ENCODE results near the gene CDC42SE2.
"Not testable (repeated sequence)": the region's sequence is repeated elsewhere in the genome, so short reads cannot be mapped to it uniquely, and the experiment has no call there.

Gene CDC42SE2

DNA sequence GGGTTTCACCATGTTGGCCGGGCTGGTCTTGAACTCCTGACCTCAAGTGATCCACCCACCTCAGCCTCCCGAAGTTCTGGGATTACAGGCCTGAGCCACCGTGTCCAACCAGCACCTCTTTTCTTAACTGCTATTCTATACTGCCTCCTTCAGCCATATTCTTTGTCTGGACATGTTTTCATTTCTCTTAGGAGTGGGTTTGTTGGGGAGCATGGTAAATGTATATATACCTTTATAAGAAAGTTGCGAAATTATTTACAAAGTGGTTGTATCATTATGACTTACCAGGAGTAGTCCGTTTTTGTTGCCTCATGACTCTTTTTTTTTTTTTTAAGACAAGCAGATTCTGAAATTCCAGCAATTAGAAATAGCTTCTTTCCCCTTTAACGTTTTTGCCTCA is 38.7 kb downstream of the CDC42SE2 start:
- DNase-seq = no peak
- intact Hi-C loops (cut with DNase I) = no loop called here

DNA sequence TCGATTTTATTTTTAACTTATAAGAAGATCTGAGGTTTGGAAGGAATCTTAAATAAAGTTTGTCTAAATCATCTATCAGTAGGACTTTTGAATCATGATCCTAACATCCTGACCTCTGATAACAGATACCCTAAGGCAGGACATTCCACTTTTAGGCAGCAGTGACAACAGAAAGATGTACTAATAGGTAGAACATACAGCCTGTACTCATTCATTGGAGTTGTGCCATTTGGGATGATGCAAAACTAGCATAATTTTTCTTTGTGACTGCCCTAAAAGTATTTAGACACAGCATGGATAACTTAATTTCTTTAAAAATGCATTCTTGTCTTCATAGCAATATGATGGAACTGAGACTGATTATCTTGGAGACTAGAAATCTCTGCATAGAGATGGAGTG is 39.7 kb downstream of the CDC42SE2 start:
- no peak for DNase-seq
- intact Hi-C loops (cut with DNase I) = no loop called here

DNA sequence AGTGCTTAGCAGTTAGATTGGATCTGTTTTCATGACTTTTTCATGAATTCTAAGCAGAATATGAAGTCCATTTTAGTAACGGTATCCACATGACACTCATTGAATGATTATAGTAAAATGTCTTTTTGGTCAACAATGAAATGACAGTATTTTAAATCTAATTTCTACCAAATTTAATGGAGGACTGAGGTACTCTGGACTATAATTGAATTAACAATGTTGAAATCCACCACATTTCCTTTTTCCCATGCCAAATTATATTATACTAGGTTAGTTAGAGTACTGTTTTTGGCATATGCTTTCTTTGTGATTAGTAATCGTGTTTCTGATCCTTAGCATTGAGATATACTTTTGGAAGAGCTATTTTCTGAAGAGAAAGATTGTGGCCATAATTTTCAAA is 40.6 kb downstream of the CDC42SE2 start:
- intact Hi-C loops (cut with DNase I) = no loop called here
- DNase-seq = no peak

DNA sequence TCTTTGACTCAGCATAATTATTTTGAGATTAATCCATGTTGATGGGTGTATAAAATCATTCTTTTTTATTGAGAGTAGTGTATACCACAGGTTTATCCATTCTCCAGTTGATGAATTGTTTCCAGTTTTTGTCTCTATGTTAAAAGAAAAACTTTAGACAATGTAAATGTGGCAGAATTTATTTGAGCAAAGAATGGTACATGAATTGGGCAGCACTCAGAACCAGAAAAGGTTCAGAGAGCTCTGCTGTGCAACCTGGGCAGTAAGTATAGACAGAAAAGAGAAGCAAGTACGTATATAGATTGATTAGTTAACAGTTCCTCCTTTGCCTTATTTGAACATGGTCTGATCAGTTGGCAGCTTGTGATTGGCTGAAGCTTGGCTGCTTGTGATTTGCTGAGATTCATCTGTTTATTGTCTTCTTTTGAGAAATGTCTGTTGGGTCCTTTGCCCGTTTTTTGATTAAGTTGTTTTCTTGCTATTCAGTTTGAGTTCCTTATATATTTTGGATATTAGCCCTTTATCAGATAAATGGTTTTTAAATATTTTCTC is 41.4 kb downstream of the CDC42SE2 start:
- DNase-seq = no peak
- intact Hi-C loops (cut with DNase I) = no loop called here

DNA sequence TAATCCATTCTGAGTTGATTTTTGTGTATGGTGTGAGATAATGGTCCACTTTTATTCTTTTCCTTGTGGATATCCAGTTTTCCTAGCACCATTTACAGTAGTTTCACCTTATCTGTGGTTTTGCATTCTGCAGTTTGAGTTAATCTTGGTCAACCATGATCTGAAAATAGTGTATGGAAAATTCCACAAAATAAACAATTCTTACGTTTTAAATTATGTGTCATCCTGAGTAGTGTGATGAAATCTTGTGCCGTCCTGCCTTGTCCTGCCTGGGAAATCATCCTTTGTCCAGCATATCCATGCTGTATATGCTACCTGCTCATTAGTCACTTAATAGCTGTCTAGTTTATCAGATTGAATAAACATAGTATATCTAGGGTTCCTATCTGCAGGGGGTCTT is 42.1 kb downstream of the CDC42SE2 start:
- intact Hi-C loops (cut with DNase I) = no loop called here
- DNase-seq = no peak

DNA sequence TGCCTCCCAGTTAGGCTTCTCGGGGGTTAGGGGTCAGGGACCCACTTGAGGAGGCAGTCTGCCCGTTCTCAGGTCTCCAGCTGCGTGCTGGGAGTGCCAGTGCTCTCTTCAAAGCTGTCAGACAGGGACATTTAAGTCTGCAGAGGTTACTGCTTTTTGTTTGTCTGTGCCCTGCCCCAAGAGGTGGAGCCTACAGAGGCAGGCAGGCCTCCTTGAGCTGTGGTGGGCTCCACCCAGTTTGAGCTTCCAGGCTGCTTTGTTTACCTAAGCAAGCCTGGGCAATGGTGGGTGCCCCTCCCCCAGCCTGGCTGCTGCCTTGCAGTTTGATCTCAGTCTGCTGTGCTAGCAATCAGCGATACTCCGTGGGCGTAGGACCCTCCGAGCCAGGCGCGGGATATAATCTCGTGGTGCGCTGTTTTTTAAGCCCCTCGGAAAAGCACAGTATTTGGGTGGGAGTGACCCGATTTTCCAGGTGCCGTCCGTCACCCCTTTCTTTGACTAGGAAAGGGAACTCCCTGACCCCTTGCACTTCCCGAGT is 48.5 kb downstream of the CDC42SE2 start:
- peak in 1 of 42 donors; percentile 15 for DNase-seq
- intact Hi-C loops (cut with DNase I) = not testable (repeated sequence)

DNA sequence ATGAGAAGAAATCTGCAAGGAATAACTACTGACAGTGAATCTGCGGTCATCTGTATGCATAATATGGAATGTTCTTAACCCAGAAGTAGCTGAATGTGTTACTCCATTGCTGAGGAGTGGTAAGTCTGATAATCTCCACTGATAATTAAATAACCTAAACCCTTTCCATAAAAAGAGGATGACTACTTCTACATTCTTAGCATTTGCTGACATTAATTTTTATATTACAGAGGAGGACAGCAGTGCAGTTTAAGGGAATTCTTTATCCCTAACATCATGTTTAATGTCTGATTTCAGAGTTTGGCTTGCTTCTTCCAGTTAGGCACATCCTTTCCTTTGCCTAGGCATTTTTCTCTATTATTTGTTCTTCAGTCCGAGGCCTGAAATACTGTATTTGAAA is 52.2 kb downstream of the CDC42SE2 start:
- no peak for DNase-seq
- intact Hi-C loops (cut with DNase I) = no loop called here

DNA sequence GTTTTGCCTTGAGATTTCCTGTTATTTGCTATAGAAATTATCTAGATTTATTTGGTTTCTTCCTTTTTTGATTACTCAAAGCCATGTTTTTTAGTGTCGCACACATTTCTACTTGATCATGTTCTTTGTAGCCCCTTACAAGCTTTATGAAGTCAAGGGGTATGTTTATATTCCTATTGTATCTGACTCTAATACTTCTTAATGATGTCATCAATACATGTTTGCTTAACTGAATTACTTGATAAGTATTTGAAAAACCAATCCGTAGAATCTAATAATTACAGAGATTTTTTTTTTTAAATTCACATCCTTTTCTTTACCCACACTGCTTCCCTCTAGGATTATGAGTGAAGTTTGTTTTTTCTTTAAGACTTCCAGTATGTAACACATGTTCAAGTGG is 53.0 kb downstream of the CDC42SE2 start:
- intact Hi-C loops (cut with DNase I) = no loop called here

DNA sequence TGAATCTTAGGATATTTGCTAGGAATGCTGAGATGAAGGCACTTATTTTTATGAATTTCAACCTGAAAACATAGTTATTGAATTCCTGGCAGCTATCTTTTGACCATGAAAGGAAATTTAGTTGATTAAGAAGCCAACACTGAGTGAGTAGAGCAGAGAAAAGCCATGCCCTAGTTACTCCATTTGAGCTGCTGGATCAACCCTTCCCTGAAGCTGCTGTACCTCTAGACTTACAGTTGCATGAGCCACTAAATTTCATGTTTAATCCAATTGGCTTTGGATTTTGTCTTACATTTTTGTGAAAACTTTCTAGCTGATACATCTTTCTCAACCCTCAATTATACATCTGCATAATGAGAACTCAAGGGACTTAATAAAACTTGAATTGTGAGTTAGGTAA is 54.6 kb downstream of the CDC42SE2 start:
- intact Hi-C loops (cut with DNase I) = no loop called here
- no peak for DNase-seq

More for the DNA sequence above, 53.0 kb downstream of the CDC42SE2 start:
- no peak for DNase-seq

DNA sequence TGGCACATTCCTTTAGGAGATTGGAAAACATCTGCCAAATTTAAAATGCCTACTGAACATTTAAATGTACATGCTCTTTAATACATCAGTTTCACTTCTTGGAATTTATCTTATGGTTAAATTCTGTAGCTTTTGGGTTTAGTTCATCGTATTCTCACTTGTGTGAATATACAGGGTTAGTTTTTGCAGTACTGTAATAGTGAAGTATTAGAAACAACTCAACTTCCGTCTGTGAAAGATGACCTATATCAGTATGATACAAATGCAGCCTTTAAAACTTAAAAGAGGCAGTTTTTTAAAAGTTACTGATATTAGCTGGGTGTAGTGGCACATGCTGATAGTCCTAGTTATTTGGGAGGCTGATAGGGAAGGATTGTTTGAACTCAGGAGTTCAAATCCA is 57.2 kb downstream of the CDC42SE2 start:
- no peak for DNase-seq
- intact Hi-C loops (cut with DNase I) = no loop called here

DNA sequence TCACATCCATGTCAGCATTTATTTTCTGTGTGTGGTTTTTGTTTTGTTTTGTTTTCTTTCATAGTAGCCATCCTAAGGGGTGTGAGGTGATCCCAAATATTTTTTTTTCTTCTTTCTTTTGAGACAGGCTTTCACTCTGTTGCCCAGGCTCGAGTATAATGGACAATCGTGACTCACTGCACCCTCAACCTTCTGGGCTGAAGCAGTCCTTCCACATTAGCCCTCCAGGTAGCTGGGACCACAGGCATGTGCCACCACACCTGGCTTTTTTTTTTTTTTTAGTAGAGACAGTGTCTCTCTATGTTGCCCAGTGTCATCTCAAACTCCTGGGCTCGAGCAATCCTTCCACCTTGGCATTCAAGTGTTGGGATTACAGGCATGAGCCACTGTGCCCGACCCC is 59.1 kb downstream of the CDC42SE2 start:
- intact Hi-C loops (cut with DNase I) = no loop called here
- DNase-seq = no peak

DNA sequence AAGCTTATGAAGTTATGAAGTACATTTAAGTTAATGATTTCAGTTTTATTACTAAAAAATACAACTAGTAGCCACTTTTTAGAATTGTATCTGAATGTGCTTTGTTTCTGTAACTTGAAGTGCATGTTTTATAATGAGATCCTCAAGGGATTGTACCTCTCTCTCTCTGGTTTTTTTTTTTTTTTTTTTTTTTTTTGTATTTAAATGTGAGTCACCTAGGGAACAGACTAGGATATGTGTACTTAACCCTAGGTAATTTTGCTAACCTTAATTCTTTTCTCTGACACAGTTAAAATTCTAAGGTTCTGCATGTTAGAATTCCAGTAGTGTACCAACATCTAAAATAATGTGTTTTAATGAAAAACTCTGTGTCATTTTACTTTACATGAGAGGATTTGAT is 59.5 kb downstream of the CDC42SE2 start:
- intact Hi-C loops (cut with DNase I) = no loop called here
- no peak for DNase-seq

DNA sequence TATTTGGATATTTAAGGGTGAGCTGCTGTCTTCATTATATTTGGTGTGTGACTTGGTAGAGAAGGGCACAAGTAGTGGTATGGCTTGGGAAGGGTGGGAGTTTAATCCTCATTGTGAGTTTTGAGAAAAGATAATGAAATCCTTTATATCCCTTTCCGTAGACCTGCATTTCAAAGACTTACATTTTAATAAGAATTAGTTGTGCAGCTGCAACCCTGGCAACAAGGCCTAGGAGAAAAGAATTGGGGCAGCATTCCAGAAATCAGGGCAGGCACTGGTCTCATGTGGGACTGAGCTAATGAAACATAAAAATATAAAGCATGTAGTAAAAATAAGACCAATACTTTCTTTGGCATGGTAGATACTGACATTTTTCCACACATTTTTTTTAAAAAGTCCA is 60.5 kb downstream of the CDC42SE2 start:
- intact Hi-C loops (cut with DNase I) = no loop called here
- peak in 36 of 42 donors; percentile 19 to 80 (median 58) for DNase-seq

DNA sequence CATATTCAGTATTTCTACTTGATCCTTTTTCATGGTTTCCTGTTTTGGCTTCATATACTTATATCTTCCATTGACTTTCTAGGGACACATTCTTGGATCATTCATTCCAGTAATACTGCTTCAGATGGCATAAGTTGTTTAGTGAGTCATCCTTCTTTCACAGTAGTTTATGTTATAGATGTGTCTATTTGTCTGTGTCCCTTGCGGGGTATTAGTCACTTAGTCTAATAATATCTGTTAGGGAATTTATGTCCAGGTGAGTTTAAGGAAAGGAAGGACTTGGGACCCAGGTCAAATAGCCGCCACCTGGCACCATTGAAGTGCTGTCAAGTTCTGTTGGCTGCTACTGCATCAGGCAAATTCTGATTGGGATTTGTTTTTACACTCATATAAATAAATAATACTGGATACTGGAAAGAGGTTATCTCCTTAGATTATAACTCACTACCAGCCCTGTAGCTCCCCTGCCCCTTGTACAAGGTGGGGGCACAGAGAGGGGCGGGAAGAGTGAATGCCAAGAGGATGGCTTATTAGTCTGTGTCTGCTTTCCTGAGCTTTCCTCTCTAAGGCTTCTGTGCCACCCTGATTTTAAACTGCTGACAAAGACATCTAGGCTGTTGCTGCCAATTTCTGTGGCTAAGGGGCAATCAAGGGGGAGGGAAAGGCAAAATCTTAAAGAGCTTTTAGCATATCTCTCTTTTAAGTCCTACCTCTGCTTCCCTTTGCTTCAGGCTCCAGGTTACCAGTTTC is 64.9 kb downstream of the CDC42SE2 start:
- intact Hi-C loops (cut with DNase I) = no loop called here

DNA sequence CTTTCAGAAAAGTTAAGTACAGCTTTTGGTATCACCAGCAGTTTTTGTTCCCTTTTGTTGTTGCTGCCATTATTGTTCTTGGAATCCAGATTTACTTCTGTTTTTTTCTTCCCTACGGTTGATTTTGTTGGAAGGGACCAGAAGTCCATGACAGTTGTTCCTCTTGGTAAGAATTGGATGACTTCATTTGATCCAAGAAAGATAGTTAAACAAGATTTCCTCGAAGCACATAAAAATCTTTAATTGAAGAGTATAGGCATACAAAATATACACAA is 65.4 kb downstream of the CDC42SE2 start:
- intact Hi-C loops (cut with DNase I) = no loop called here

More for the DNA sequence above, 64.9 kb downstream of the CDC42SE2 start:
- no peak for DNase-seq

DNA sequence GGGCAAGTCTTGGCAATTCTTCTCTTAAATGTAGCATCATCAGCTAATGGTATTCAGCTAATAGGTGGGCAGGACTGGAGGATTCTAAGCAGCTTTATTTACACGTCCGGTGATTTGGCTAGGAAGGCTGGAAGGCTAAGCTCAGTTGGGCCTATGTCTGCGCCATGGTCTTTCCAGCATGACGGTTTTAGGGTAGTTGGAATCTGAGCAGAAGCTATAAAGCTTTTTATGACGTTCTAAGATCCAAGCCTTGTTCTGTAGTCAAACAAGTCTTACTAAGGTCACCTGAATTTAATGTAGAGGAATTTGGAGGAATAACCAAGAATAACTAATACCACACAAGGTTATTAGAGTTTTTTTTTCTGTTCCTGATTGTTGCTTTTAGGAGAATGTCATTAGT is 66.2 kb downstream of the CDC42SE2 start:
- no peak for DNase-seq
- intact Hi-C loops (cut with DNase I) = no loop called here

More for the DNA sequence above, 65.4 kb downstream of the CDC42SE2 start:
- no peak for DNase-seq

DNA sequence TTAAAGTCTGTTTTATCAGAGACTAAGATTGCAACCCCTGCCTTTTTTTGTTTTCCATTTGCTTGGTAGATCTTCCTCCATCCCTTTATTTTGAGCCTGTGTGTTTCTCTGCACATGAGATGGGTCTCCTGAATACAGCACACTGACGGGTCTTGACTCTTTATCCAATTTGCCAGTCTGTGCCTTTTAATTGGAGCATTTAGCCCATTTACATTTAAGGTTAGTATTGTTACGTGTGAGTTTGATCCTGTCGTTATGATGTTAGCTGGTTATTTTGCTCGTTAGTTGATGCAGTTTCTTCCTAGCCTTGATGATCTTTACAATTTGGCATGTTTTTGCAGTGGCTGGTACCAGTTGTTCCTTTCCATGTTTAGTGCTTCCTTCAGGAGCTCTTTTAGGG is 71.9 kb downstream of the CDC42SE2 start:
- intact Hi-C loops (cut with DNase I); DNase-seq: not testable (repeated sequence)

DNA sequence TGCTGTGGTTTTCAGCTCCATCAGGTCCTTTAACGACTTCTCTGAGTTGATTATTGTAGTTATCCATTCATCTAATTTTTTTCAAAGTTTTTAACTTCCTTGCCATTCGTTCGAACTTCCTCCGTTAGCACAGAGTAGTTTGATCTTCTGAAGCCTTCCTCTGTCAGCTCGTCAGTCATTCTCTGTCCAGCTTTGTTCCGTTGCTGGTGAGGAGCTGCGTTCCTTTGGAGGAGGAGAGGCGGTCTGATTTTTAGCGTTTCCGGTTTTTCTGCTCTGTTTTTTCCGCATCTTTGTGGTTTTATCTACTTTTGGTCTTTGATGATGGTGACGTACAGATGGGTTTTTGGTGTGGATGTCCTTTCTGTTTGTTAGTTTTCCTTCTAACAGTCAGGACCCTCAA is 72.9 kb downstream of the CDC42SE2 start:
- intact Hi-C loops (cut with DNase I); DNase-seq: not testable (repeated sequence)

DNA sequence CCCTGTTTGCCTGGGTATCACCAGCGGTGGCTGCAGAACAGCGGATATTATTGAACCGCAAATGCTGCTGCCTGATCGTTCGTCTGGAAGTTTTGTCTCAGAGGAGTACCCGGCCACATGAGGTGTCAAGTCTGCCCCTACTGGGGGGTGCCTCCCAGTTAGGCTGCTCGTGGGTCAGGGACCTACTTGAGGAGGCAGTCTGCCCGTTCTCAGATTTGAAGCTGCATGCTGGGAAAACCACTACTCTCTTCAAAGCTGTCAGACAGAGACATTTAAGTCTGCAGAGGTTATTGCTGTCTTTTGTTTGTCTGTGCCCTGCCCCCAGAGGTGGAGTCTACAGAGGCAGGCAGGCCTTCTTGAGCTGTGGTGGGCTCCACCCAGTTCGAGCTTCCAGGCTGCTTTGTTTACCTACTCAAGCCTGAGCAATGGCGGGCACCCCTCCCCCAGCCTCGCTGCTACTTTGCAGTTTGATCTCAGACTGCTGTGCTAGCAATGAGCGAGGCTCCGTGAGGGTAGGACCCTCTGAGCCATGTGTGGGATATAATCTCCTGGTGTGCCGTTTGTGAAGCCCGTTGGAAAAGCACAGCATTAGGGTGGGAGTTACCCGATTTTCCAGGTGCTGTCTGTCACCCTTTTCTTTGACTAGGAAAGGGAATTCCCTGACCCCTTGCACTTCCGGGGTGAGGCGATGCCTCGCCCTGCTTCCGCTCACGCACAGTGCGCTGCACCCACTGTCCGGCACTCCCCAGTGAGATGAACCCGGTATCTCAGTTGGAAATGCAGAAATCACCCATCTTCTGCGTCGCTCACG is 73.6 kb downstream of the CDC42SE2 start:
- intact Hi-C loops (cut with DNase I); DNase-seq: not testable (repeated sequence)

DNA sequence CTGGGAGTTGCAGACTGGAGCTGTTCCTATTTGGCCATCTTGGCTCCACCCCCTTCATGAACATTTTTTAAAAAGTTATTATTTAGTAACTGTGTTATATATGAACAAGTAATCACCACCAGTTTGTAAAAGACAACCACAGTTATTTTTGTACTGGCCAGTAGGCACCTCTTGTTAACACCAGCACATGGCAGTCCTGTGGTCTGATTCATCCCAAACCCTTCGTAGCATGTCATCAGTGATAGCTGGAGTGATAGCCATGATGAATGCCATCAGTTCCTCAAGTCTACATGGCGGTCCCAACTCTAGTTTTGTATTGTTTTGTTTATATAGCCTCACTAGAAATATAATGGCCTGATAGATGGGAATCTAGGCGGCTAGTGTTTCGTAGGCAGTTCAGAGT is 74.2 kb downstream of the CDC42SE2 start:
- intact Hi-C loops (cut with DNase I) = no loop called here
- no peak for DNase-seq

Measured in head of caudate nucleus (tissue), 42 donors.